ENCODE measurements around the gene MAPKAP1. TPM values are rescaled to one million over a fixed set of nuclear protein-coding genes. Genes with fewer than 3 reads are reported as not detected.

MAPKAP1 gene
- total and polyA plus RNA-seq, 8 donors, result 49.5 to 89.5 (median 56.2) TPM

- DNase-seq (no peak), ATAC-seq (no peak)
- H3K27ac ChIP-seq, result no peak overlapping the region
- no peaks in the 10 kb centered on the region for H3K27me3 ChIP-seq
- H3K4me1 ChIP-seq, result no peaks in the 10 kb centered on the region
- no peaks in the 10 kb centered on the region for H3K9me3 ChIP-seq
- intact Hi-C loops (cut with DNase I), result no loop called here
- no peak overlapping the region for H3K4me3 ChIP-seq
- TF ChIP-seq CTCF (IDR thresholded peaks at IDR 0.05), result no peak
- no peaks in the 10 kb centered on the region for H3K36me3 ChIP-seq
These were observed 93.9 kb downstream of the MAPKAP1 start for GRCh38 chr9:125613141-125613540.

GRCh38 chr9:125612616-125613015 lies 94.4 kb downstream of the MAPKAP1 start:
- H3K36me3 ChIP-seq, result no peaks in the 10 kb centered on the region
- DNase-seq (no peak), ATAC-seq (no peak)
- no peak overlapping the region for H3K4me3 ChIP-seq
- intact Hi-C loops (cut with DNase I), result no loop called here
- no peaks in the 10 kb centered on the region for H3K9me3 ChIP-seq
- H3K4me1 ChIP-seq, result no peaks in the 10 kb centered on the region
- no peaks in the 10 kb centered on the region for H3K27me3 ChIP-seq
- no peak overlapping the region for H3K27ac ChIP-seq
- no peak for TF ChIP-seq CTCF (IDR thresholded peaks at IDR 0.05)

GRCh38 chr9:125611121-125611765 lies 95.8 kb downstream of the MAPKAP1 start:
- H3K4me3 ChIP-seq, result no peak overlapping the region
- H3K9me3 ChIP-seq, result no peaks in the 10 kb centered on the region
- intact Hi-C loops (cut with DNase I), result no loop called here
- H3K27ac ChIP-seq, result no peak overlapping the region
- DNase-seq, result no peak
- no peaks in the 10 kb centered on the region for H3K27me3 ChIP-seq
- no peak for TF ChIP-seq CTCF (IDR thresholded peaks at IDR 0.05)
- no peak for ATAC-seq
- H3K4me1 ChIP-seq, result no peaks in the 10 kb centered on the region
- H3K36me3 ChIP-seq, result no peaks in the 10 kb centered on the region

- no peak overlapping the region for H3K27ac ChIP-seq
- H3K9me3 ChIP-seq, result no peaks in the 10 kb centered on the region
- no peak overlapping the region for H3K4me3 ChIP-seq
- no peak for DNase-seq
- H3K36me3 ChIP-seq, result no peaks in the 10 kb centered on the region
- no peaks in the 10 kb centered on the region for H3K4me1 ChIP-seq
- ATAC-seq, result no peak
- TF ChIP-seq CTCF (IDR thresholded peaks at IDR 0.05), result no peak
- H3K27me3 ChIP-seq, result no peaks in the 10 kb centered on the region
- intact Hi-C loops (cut with DNase I), result no loop called here
These were observed 97.3 kb downstream of the MAPKAP1 start for GRCh38 chr9:125609744-125610143.

- Histone ChIP-seq H3K27me3 (no peaks in the 10 kb centered on the region), H3K4me3 (no peak overlapping the region), H3K36me3 (no peaks in the 10 kb centered on the region), H3K9me3 (no peaks in the 10 kb centered on the region), H3K4me1 (no peaks in the 10 kb centered on the region), H3K27ac (no peak overlapping the region)
- no peak for TF ChIP-seq CTCF (IDR thresholded peaks at IDR 0.05)
- ATAC-seq (no peak), DNase-seq (no peak)
- intact Hi-C loops (cut with DNase I), result no loop called here
These were observed 98.4 kb downstream of the MAPKAP1 start for GRCh38 chr9:125608489-125609224.
